PFSK-1 (cell line): ENCODE data around the gene FAM83C.

ENCODE experiments used
- FOXP2 ChIP-seq: optimal IDR thresholded peaks from 2 replicates; pipeline ENCODE3; 2011; ENCODE audit warnings: borderline replicate concordance, control low read depth, inconsistent platforms; ENCODE audit not compliant: insufficient read depth; ENCODE audit errors: extremely low read length, extremely low read depth
- POLR2AphosphoS5 ChIP-seq: IDR thresholded peaks from 2 replicates; pipeline ENCODE4 v1.6.1; 2012; ENCODE audit warnings: low read depth, mild to moderate bottlenecking, control low read depth, low read length, moderate library complexity
- SIN3A ChIP-seq: IDR thresholded peaks from 2 replicates; pipeline ENCODE4 v1.6.1; 2012; ENCODE audit warnings: mild to moderate bottlenecking, low read length, moderate library complexity, borderline replicate concordance; ENCODE audit not compliant: insufficient read depth
- TAF1 ChIP-seq: IDR thresholded peaks from 2 replicates; pipeline ENCODE4 v1.6.1; 2012; ENCODE audit warnings: low read length, control low read depth, borderline replicate concordance; ENCODE audit not compliant: insufficient read depth
- TF ChIP-seq, protein P1 (sequence below), 2 experiments: IDR thresholded peaks; 2 replicates each; pipeline versions ENCODE4 v1.6.1 to v1.8.0; 2011 to 2012; ENCODE audit warnings: low read depth in 2 of 2, low read length in 2 of 2, control low read depth in 1 of 2, inconsistent platforms in 1 of 2, mild to moderate bottlenecking in 1 of 2, moderate library complexity in 1 of 2; ENCODE audit not compliant: insufficient read depth in 1 of 2

The FAM83C gene

DNA sequence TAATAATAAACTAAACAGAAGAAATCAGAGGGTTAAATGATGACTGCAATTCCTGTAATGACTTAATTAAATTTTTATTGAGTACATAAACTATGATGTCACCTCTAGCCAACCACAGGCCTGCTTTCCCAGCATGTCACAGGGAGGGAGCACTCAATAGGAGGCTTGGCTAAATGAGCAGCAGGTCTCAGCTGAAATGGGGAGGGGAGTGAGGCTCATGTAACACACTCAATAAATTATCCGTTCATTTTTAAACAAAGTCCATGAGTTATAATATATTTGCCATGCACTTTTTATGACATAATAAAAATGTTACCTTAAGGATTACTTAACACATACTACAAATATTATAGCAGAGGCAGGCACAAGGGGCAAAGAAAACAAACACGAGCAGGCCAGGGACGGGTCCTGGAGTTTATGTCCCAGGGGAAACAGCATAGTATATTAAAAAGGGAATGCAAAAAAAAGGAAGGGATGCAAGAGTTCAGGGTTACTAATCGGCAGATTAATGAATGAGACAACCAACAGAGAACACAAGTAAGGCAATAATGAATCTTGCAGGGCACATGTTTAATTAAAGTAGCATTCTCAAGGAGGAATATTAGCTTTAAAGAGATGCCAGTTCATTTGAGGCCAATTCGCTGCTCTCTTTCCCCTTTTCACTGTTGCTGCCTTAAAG, 27.1 kb upstream of the FAM83C start:
- no peak for TF ChIP-seq POLR2AphosphoS5
- TF ChIP-seq, protein P1, sequence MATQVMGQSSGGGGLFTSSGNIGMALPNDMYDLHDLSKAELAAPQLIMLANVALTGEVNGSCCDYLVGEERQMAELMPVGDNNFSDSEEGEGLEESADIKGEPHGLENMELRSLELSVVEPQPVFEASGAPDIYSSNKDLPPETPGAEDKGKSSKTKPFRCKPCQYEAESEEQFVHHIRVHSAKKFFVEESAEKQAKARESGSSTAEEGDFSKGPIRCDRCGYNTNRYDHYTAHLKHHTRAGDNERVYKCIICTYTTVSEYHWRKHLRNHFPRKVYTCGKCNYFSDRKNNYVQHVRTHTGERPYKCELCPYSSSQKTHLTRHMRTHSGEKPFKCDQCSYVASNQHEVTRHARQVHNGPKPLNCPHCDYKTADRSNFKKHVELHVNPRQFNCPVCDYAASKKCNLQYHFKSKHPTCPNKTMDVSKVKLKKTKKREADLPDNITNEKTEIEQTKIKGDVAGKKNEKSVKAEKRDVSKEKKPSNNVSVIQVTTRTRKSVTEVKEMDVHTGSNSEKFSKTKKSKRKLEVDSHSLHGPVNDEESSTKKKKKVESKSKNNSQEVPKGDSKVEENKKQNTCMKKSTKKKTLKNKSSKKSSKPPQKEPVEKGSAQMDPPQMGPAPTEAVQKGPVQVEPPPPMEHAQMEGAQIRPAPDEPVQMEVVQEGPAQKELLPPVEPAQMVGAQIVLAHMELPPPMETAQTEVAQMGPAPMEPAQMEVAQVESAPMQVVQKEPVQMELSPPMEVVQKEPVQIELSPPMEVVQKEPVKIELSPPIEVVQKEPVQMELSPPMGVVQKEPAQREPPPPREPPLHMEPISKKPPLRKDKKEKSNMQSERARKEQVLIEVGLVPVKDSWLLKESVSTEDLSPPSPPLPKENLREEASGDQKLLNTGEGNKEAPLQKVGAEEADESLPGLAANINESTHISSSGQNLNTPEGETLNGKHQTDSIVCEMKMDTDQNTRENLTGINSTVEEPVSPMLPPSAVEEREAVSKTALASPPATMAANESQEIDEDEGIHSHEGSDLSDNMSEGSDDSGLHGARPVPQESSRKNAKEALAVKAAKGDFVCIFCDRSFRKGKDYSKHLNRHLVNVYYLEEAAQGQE (IDR thresholded peaks at IDR 0.05; ENCODE audit: insufficient read depth in 1 of 2, low read depth in 2 of 2, low read length in 2 of 2): no peak
- TF ChIP-seq SIN3A: no peak
- no peak for TF ChIP-seq FOXP2
- TF ChIP-seq TAF1: no peak

DNA sequence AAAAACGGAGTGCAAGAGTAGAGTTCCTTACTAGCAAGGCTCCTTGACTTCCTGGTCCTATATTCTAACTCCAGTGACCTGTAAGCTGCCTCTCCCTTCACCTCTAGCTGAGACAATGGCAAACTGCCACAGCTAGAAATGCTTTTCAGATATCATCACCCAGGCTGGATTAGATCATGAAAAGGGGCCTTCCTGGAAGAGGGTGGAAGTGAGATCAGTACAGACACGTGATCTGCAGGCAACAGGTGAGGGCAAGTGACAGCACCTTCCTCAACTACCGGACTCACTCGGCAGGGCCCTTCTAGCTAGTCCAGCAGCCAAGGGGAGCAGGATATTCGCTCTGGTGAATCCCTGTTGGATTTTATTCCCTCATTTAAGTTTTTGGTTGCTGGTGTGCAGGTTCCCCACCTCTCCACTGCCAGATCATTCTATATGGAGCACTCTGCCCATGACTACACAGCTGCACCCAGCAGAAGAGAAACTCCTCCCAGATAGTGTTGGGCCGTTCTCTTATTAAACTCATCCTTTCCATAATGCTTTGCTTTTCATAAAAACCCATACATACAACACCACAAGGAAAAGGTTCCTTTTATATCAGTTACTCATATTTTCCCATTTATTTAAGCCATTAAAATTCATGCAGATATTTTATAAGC, 26.4 kb upstream of the FAM83C start:
- TF ChIP-seq POLR2AphosphoS5: no peak
- TF ChIP-seq SIN3A: no peak
- TF ChIP-seq TAF1: no peak
- TF ChIP-seq, protein P1 (IDR thresholded peaks at IDR 0.05; ENCODE audit: insufficient read depth in 1 of 2, low read depth in 2 of 2, low read length in 2 of 2): no peak
- TF ChIP-seq FOXP2: no peak

DNA sequence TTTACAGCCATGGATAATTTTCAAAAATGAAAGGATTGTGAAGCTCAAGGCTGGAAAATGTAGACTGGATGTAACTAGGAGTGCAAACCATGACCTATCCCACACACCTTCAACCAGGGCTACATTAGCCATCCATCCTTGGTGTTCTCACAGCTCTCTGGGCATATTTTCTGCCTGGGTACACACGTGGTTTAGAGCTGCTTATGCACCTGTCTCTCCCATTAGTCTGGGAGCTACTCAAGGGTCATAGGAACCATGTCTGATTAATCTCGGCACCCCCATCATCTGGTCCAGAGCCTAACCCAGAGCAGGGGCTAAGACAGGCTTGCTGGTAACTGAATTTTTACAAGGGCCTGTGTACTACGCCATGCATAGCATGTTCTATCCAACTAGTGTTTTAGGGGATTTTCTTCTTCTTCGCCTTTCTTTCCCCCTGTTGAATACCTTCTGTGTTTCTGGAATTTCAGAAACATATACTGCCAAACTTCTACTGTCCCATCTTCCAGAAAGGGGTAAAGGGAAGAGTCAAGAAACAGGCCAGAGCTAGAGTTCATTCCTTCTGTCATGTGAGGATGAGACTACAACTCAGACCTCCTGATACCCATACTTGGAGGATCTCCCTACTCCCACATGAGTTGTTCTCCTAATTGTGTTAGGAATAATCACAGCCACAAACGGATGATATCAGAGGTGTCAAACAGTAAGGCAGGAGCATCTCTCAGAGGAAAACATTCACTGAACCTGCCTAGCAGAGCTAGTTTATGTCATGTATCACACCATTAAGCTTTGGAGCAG, 25.4 kb upstream of the FAM83C start:
- TF ChIP-seq SIN3A (no peak), FOXP2 (no peak), POLR2AphosphoS5 (no peak), TAF1 (no peak)
- TF ChIP-seq, protein P1 (IDR thresholded peaks at IDR 0.05; ENCODE audit: insufficient read depth in 1 of 2, low read depth in 2 of 2, low read length in 2 of 2): no peak

DNA sequence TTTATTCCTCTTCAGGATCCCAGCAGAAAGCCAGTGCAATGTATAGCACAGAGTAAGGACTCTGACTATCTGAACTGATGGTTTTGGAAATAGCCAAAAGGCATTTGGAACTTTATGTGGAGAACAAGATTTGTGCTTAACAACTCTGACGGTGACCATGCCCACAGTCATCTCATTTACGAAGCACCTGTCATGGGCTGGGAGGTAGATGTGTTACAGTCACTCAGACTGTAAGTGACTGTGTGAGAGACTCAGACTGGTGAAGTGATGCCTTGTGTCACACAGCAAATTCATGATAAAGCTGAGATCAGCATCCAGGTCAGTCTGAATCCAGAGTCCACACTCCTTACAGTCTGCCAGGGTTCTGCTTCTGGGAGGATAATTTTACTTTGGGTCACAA, 23.9 kb upstream of the FAM83C start:
- TF ChIP-seq SIN3A (no peak), FOXP2 (no peak)
- TF ChIP-seq, protein P1 (IDR thresholded peaks at IDR 0.05; ENCODE audit: insufficient read depth in 1 of 2, low read depth in 2 of 2, low read length in 2 of 2): no peak
